ENCODE measurements around the gene GFER.

GFER gene

DNA sequence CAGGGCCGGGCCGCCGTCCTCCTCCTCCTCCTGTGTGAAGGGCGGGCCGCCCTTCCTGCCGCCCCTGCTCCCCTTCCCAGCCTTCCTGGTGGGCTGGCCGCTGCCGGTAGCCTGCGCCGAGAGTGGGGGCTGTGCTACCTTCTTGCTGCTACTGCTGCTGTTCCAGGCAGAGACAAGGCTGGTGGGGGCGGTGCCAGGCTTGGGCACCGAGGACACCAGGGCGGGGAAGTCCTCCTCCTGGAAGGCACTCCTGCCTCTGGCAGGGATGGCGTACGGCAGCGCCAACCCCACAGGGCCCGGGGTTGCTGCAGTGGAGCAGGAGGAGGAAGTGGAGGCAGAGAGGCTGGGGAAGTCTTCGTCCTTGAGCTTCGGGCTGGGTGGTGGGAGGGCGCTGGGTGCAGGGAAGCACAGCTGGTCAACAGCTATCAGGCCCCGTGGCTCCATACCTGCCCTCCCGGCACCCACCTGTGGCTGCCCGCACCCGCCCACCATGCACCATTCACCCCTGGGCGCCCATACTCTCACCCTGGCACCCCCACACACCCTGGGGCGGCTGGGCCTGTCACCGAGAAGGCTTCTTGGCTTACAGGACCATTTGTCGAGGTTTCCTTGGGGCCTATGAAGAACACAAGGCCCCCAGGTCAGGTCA is 16.0 kb downstream of the GFER start:
- Histone ChIP-seq H3K27ac (replicated peaks; ENCODE audit: low read length) (no peak overlapping the region), H3K9me3 (replicated peaks in 1 of 2; ENCODE audit: control insufficient read depth in 2 of 2, insufficient read depth in 1 of 2, low read depth in 1 of 2, low read length in 2 of 2) (no peaks in the 10 kb centered on the region), H3K23ac (ENCODE audit: low read depth, low read length, poor library complexity) (peak overlapping the region; percentile 17), H3K4ac (ENCODE audit: low read length) (no peak overlapping the region), H2BK5ac (ENCODE audit: low read length) (no peak overlapping the region), H3K79me1 (ENCODE audit: low read depth, low read length) (peaks cover 25% of the 10 kb centered on the region), H2BK12ac (ENCODE audit: low read length) (no peak overlapping the region), H2BK15ac (ENCODE audit: low read length) (no peak overlapping the region), H3K27me3 (ENCODE audit: control insufficient read depth in 3 of 3, insufficient read depth in 3 of 3, low read depth in 1 of 3, low read length in 3 of 3) (no peaks in the 10 kb centered on the region), H2AK5ac (ENCODE audit: low read depth, low read length) (no peak overlapping the region), H3K18ac (ENCODE audit: low read length) (no peak overlapping the region), H3K14ac (ENCODE audit: low read length) (peak overlapping the region; percentile 2), H3K36me3 (replicated peaks in 1 of 2; ENCODE audit: control insufficient read depth in 2 of 2, insufficient read depth in 2 of 2, low read length in 2 of 2) (peaks cover 41 to 73% of the 10 kb centered on the region in 2 donors), H3K9ac (ENCODE audit: low read depth, low read length, poor library complexity) (no peak overlapping the region), H2AFZ (ENCODE audit: low read length) (no peak overlapping the region), H2BK120ac (ENCODE audit: low read depth, low read length) (no peak overlapping the region), H4K91ac (ENCODE audit: low read depth, low read length, poor library complexity) (no peak overlapping the region), H3K4me1 (ENCODE audit: control insufficient read depth in 2 of 2, insufficient read depth in 1 of 2, low read depth in 1 of 2, low read length in 2 of 2) (peaks cover 11 to 13% of the 10 kb centered on the region in 2 donors), H3K4me3 (ENCODE audit: low read length in 2 of 2) (no peak overlapping the region), H3K4me2 (ENCODE audit: insufficient read depth, low read length, poor library complexity, severe bottlenecking) (no peak overlapping the region), H4K8ac (ENCODE audit: low read depth, low read length) (no peak overlapping the region)
- no CpG with 5 or more reads among the region's 28 CpGs for WGBS, 2 donors (ENCODE audit: extremely low coverage in 2 of 2, insufficient read length in 2 of 2, insufficient replicate concordance in 1 of 2)
- no peak for DNase-seq (ENCODE audit: low spot score)

- H3K4me2 ChIP-seq (ENCODE audit: insufficient read depth, low read length, poor library complexity, severe bottlenecking) = no peak overlapping the region
- H3K27ac ChIP-seq (replicated peaks; ENCODE audit: low read length) = no peak overlapping the region
- no peak overlapping the region for H3K23ac ChIP-seq (ENCODE audit: low read depth, low read length, poor library complexity)
- no peak overlapping the region for H2BK12ac ChIP-seq (ENCODE audit: low read length)
- peaks cover 41 to 73% of the 10 kb centered on the region in 2 donors for H3K36me3 ChIP-seq (replicated peaks in 1 of 2; ENCODE audit: control insufficient read depth in 2 of 2, insufficient read depth in 2 of 2, low read length in 2 of 2)
- DNase-seq (ENCODE audit: low spot score) = no peak
- no peak overlapping the region for H3K4me3 ChIP-seq (ENCODE audit: low read length in 2 of 2)
- no peak overlapping the region for H4K91ac ChIP-seq (ENCODE audit: low read depth, low read length, poor library complexity)
- no peak overlapping the region for H2BK120ac ChIP-seq (ENCODE audit: low read depth, low read length)
- H3K27me3 ChIP-seq (ENCODE audit: control insufficient read depth in 3 of 3, insufficient read depth in 3 of 3, low read depth in 1 of 3, low read length in 3 of 3) = no peaks in the 10 kb centered on the region
- no peak overlapping the region for H2AFZ ChIP-seq (ENCODE audit: low read length)
- no peaks in the 10 kb centered on the region for H3K9me3 ChIP-seq (replicated peaks in 1 of 2; ENCODE audit: control insufficient read depth in 2 of 2, insufficient read depth in 1 of 2, low read depth in 1 of 2, low read length in 2 of 2)
- H3K14ac ChIP-seq (ENCODE audit: low read length) = no peak overlapping the region
- no peak overlapping the region for H2BK15ac ChIP-seq (ENCODE audit: low read length)
- H2AK5ac ChIP-seq (ENCODE audit: low read depth, low read length) = no peak overlapping the region
- no peak overlapping the region for H4K8ac ChIP-seq (ENCODE audit: low read depth, low read length)
- no peak overlapping the region for H2BK5ac ChIP-seq (ENCODE audit: low read length)
- H3K79me1 ChIP-seq (ENCODE audit: low read depth, low read length) = peaks cover 28% of the 10 kb centered on the region
- no peak overlapping the region for H3K18ac ChIP-seq (ENCODE audit: low read length)
- H3K4me1 ChIP-seq (ENCODE audit: control insufficient read depth in 2 of 2, insufficient read depth in 1 of 2, low read depth in 1 of 2, low read length in 2 of 2) = peaks cover 11 to 13% of the 10 kb centered on the region in 2 donors
- no CpG with 5 or more reads among the region's 19 CpGs for WGBS, 2 donors (ENCODE audit: extremely low coverage in 2 of 2, insufficient read length in 2 of 2, insufficient replicate concordance in 1 of 2)
- H3K9ac ChIP-seq (ENCODE audit: low read depth, low read length, poor library complexity) = no peak overlapping the region
- H3K4ac ChIP-seq (ENCODE audit: low read length) = no peak overlapping the region
Measured at GRCh38 chr16:2001035-2001434, 17.0 kb downstream of the GFER start.

DNA sequence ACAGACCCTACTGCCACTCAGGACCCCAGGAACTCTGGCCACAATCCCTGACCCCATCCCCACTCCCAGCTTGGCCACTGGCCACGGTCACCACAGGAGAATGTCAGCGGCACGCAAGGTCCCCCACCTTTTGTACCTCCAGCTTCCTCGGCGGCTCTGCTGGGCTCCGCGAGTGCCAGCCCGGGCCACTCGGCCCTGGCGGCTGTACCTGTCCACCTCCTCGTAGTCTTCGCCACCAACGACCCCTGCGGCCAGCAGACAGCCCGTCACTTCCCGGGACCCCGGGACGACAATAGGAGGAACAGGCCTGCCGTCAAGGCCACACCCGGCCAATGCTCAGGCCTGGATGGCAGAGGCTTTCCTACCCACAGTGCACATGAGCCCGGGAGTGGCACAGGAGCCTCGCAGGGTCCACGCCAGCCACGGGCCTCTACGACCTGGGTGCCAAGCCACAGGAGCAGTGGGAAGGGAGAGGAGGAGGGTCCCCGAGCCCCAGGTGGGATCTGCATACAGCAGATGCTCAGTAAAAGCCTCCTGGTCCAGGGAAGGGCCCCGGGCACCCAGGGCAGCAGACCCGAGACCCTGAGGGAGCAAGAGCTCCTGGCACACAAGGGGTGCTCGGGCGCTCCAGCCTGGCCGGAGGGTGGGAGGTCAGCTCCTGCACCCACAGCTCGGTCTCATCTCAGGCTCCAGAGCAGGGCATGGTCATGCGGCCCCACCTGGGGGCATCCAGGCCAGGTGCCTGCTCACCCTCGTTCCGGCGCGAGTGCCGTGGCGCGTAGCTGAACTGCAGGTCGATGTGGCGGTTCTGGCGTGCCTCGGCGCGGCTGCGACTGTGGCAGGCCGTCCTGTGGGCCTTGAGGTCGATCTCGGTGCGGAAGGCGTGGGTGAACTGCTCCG is 17.7 kb downstream of the GFER start:
- Histone ChIP-seq H4K91ac (ENCODE audit: low read depth, low read length, poor library complexity) (no peak overlapping the region), H2AFZ (ENCODE audit: low read length) (no peak overlapping the region), H3K27me3 (ENCODE audit: control insufficient read depth in 3 of 3, insufficient read depth in 3 of 3, low read depth in 1 of 3, low read length in 3 of 3) (no peaks in the 10 kb centered on the region), H3K36me3 (replicated peaks in 1 of 2; ENCODE audit: control insufficient read depth in 2 of 2, insufficient read depth in 2 of 2, low read length in 2 of 2) (peaks cover 41 to 72% of the 10 kb centered on the region in 2 donors), H3K4ac (ENCODE audit: low read length) (no peak overlapping the region), H3K18ac (ENCODE audit: low read length) (no peak overlapping the region), H3K23ac (ENCODE audit: low read depth, low read length, poor library complexity) (peak overlapping the region; percentile 43), H4K8ac (ENCODE audit: low read depth, low read length) (peak overlapping the region; percentile 92), H3K27ac (replicated peaks; ENCODE audit: low read length) (no peak overlapping the region), H3K9ac (ENCODE audit: low read depth, low read length, poor library complexity) (peak overlapping the region; percentile 24), H3K14ac (ENCODE audit: low read length) (no peak overlapping the region), H3K9me3 (replicated peaks in 1 of 2; ENCODE audit: control insufficient read depth in 2 of 2, insufficient read depth in 1 of 2, low read depth in 1 of 2, low read length in 2 of 2) (no peaks in the 10 kb centered on the region), H2AK5ac (ENCODE audit: low read depth, low read length) (no peak overlapping the region), H3K4me3 (ENCODE audit: low read length in 2 of 2) (peak overlapping the region in 1 of 2 donors; percentile 59), H2BK15ac (ENCODE audit: low read length) (no peak overlapping the region), H2BK12ac (ENCODE audit: low read length) (no peak overlapping the region), H2BK120ac (ENCODE audit: low read depth, low read length) (no peak overlapping the region), H3K4me2 (ENCODE audit: insufficient read depth, low read length, poor library complexity, severe bottlenecking) (no peak overlapping the region), H3K79me1 (ENCODE audit: low read depth, low read length) (peaks cover 34% of the 10 kb centered on the region), H3K4me1 (ENCODE audit: control insufficient read depth in 2 of 2, insufficient read depth in 1 of 2, low read depth in 1 of 2, low read length in 2 of 2) (peaks cover 11 to 13% of the 10 kb centered on the region in 2 donors), H2BK5ac (ENCODE audit: low read length) (no peak overlapping the region)
- WGBS, 2 donors (ENCODE audit: extremely low coverage in 2 of 2, insufficient read length in 2 of 2, insufficient replicate concordance in 1 of 2) = no CpG with 5 or more reads among the region's 53 CpGs
- no peak for DNase-seq (ENCODE audit: low spot score)

All from neuronal stem cell (in vitro differentiated cells).